MM.1S (cell line): ENCODE results near the gene CNEP1R1.

ENCODE experiments used
- CTCF ChIP-seq: fragments of 300-600 bp; sonication (generic); IDR thresholded peaks from 2 replicates; pipeline ENCODE4 v1.5.1; 2016; ENCODE audit warnings: antibody characterized with exemption, low read length, mixed read lengths
- EZH2 ChIP-seq: fragments of 300-600 bp; sonication (generic); optimal IDR thresholded peaks from 2 replicates; pipeline ENCODE3; 2017; ENCODE audit warnings: low read depth, mild to moderate bottlenecking, antibody characterized with exemption, low read length, mixed read lengths
- EZH2phosphoT487 ChIP-seq: fragments of 300-600 bp; sonication (generic); IDR thresholded peaks from 2 replicates; pipeline ENCODE4 v1.6.1; 2018; ENCODE audit warnings: antibody characterized with exemption, low read length

GRCh38 chr16:50045412-50045811, 20.4 kb downstream of the CNEP1R1 start:
- TF ChIP-seq EZH2, result no peak
- no peak for TF ChIP-seq EZH2phosphoT487
- TF ChIP-seq CTCF, result no peak
